GM21390 (cell line): ENCODE data around the gene MYCT1.

Source experiments
- ATAC-seq: cut with Tn5 transposase; IDR thresholded peaks from one replicate; pipeline ENCODE4 v1.9.1; 2021; ENCODE audit not compliant: unreplicated experiment

MYCT1 gene

DNA sequence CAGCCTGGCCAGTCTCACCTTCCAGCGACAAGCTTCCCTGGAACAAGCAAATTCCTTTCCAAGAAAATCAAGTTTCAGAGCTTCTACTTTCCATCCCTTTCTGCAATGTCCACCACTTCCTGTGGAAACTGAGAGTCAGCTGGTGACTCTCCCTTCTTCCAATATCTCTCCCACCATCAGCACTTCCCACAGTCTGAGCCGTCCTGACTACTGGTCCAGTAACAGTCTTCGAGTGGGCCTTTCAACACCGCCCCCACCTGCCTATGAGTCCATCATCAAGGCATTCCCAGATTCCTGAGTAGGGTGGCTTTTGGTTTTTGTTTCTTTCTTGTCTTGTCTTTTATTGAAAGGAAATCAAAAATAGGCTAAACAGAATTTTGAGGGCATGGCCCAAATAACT lies 24.3 kb downstream of the MYCT1 start:
- no peak for ATAC-seq

GRCh38 chr6:152723398-152723797 lies 25.7 kb downstream of the MYCT1 start:
- no peak for ATAC-seq

DNA sequence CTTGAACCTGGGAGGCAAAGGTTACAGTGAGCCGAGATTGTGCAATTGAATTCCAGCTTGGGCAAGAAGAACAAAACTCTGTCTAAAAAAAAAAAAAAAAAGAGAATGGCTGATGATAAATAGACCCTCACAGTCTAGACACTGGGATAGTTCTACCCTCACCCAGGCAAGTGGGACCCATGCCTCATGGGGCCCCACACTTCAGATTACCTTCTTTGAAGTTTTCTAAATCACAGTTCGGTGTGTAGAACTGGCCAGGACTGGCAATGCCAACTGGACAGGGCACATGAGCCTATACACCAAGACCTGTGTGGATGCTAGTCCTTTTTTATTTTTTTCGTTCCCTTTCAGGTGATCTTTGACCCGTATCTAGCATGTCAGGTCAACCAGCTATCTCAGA lies 28.6 kb downstream of the MYCT1 start:
- no peak for ATAC-seq

GRCh38 chr6:152727507-152727906 lies 29.8 kb downstream of the MYCT1 start:
- no peak for ATAC-seq

DNA sequence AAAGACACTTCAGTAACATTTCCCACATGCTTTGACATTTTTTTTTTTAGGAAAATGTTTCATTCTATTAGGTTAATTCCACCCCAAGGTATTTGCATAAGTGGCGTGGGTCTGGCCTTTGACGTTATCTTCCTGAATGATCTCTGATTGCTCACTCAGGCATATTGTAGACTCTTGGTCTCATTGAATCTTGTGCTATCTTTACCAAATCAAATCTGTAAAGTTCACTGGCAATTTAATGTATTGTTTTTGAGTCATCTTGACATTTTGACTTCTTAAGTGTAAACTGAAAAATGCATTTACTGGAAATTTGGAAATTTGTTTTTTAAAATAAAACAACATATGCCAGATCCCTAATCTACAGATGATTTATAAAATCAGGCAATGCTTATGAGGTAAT lies 36.9 kb downstream of the MYCT1 start:
- ATAC-seq, result no peak

- ATAC-seq, result no peak
Measured at GRCh38 chr6:152736687-152737273, 39.1 kb downstream of the MYCT1 start.

DNA sequence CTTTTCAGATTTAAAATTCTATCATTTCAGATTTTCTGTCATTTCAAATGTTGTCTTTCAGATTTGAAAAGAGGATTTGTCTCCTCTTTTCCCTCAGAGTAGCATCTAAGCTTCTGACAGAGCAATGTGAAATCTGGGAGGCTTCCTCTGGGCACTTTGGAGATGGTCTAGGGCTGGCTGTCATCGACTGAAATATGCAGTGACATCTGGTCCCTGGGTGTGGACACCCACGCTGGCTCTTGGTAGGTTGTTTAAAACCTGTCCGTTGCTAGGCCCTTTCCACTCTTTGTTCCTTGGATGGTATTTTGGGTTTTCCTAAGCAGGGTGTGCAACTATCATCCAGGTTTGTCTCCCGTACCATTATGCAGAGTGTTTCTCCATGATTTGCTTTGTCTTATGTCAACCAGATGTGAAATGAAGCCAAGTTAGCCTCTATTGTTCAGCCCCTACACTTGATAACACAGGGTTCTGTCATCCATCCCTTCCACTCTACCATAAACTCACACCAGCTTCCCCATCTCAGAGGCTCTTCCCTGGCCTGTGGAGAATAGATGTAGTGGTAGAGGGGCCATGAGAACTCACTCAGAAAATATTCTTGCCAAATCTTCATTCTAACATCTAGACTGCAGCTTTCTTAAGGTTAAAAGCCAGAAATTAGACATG lies 47.9 kb downstream of the MYCT1 start:
- no peak for ATAC-seq

DNA sequence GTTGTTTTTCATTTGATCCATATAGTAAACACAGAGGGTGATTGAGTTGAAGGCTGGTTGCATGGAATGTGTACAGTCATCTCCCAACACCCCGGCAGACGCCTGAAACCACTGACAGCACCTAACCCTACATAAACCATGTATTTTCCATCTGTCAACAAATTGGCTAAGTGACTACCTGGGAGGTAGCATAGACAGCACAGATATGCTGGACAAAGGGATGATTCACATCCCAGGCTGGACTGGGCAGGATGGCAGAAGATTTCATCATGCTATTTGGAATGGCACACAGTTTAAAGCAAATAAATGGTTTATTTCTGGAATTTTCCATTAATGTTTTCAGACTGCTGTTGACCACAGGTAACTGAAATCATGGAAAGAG lies 48.5 kb downstream of the MYCT1 start:
- ATAC-seq, result no peak

GRCh38 chr6:152748843-152749242 lies 51.1 kb downstream of the MYCT1 start:
- no peak for ATAC-seq

DNA sequence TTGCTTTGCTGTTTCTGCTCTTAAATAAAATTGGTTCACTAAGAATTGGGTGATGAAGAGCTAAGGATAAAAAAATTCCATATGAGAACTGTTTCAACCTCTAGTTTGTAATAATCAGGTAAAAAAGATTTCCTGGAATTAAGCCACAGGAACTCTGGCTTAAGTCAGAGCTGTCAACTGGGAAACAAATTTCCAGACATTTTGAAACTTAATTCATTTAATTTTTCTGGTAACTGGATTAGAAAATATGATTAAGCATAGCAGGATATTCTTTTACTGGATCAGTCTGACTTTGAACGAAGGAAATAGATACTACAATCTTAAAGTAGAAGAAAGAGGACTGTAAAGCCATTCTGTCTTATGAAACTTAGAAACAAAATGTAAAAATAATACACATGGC lies 51.6 kb downstream of the MYCT1 start:
- no peak for ATAC-seq

GRCh38 chr6:152750694-152751093 lies 53.0 kb downstream of the MYCT1 start, which contains the start of gene VIP:
TSS of gene VIP (plus strand) at chr6:152750797. CDS start at chr6:152752178, 1,381 bp downstream.
- ATAC-seq, result no peak

DNA sequence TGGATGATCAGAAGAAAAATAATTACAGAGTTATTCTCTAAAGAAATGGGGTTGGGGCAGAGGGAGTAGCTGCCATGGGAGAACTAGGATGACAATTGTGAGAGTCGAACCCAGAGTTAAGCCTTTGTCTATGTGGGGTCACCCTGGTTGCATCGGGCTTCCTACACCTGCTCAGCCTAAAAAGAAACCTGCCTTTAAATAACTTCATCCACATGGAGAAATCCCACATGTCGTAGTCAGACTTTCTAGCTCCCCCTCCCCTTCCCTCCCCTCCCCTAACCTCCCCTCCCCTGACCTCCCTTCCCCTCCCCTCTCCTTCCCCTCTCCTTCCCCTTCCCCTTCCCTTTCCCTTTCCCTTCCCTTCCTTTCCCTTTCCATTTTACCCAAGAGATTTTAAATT lies 67.6 kb downstream of the MYCT1 start:
- no peak for ATAC-seq

GRCh38 chr6:152769159-152769558 lies 71.5 kb downstream of the MYCT1 start:
- no peak for ATAC-seq

DNA sequence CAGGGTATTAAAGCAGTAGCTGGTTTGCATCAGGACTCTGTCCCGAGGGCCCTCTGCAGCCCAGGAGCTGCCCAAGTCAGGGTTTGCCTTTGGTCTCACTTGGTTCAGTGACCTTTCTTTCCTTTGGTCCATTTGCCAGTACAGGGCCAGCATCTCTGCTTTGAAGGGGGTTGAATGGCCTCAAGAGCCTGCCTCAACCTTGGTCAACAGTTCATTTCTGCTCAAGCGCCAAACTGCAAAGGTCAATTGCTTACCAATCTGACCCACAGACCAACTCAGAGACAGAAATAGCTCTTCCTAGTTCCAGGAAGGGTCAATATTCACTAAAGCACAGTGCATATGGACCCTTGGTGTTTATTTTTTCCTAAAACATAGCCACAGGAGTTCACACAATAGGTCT lies 72.3 kb downstream of the MYCT1 start:
- ATAC-seq, result no peak

- no peak for ATAC-seq
Measured at GRCh38 chr6:152771061-152771687, 73.5 kb downstream of the MYCT1 start.
